ENCODE data around the gene GRM6.

The GRM6 gene

GRCh38 chr5:178983728-178984127, 11.4 kb downstream of the GRM6 start:
- DNase-seq (ENCODE audit: low read depth), result no peak

GRCh38 chr5:178982941-178983340, 12.2 kb downstream of the GRM6 start:
- no peak for DNase-seq (ENCODE audit: low read depth)

- no peak for DNase-seq (ENCODE audit: low read depth)
These were observed 13.7 kb downstream of the GRM6 start for GRCh38 chr5:178981381-178981780.

- no peak for DNase-seq (ENCODE audit: low read depth)
These were observed 29.6 kb downstream of the GRM6 start for GRCh38 chr5:178965465-178966055.

GRCh38 chr5:178941361-178941760, 53.8 kb downstream of the GRM6 start:
- DNase-seq (ENCODE audit: low read depth), result no peak

GRCh38 chr5:178940569-178941360, 54.4 kb downstream of the GRM6 start, which contains the start of gene ZNF454:
Gene ZNF454 (plus strand): TSS chr5:178941198. CDS start chr5:178942792, 1,594 bp downstream.
- no peak for DNase-seq (ENCODE audit: low read depth)

- DNase-seq (ENCODE audit: low read depth), result no peak
These were observed 63.0 kb downstream of the GRM6 start for GRCh38 chr5:178931846-178932760.
